Measurements from ENCODE around the gene LPIN1. TPM values are rescaled to one million over a fixed set of nuclear protein-coding genes. Genes with fewer than 3 reads are reported as not detected.

LPIN1 gene
- total and polyA plus RNA-seq, 2 of the 13 experiments (the other 11 are each of a cell fraction or from before 2014, with no cell fraction given) = 9.7 to 19.4 TPM

DNA sequence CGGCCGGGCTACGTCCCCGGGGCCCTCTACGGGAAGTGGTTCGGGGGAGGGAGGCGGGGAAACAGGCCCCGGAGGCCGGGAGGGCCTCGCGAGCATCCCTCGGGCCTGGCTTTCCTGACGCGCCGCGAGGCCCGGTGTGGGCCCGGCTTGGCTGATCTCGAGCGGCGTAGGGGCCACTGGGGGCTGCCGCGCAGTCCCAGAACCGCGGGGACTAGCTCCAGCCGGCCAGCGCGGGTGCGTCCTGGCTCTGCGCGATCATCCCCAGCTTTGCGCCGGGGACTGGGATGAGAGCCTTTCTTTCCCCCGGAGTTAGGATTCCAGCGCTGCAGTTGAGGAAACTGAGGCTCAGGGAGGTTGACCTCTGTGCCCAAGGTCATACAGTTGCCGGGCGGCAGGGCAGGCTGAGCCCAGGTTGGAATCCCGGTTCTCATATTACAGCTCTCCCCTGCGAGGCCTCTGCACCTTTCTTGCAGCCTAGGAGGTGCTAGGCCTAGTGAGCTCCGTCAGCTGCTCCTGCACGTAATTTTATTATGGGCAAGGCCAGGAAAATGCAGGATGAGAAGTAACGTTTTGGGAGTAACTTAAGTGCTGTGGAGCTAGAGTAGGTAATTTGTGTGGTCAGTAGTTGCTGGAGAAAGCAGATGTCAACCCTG, 501 bp downstream of the LPIN1 start (continued):
- no peak; the same call in 1 of the 2 replicates for TF ChIP-seq IKZF5 (CRISPR knock-in tag; IDR thresholded peaks at IDR 0.05)
- TF ChIP-seq CREBL2 (CRISPR knock-in tag; IDR thresholded peaks at IDR 0.05; ENCODE audit: borderline replicate concordance) = peak; percentile 77; the same call in 1 of the 2 replicates
- no peak for TF ChIP-seq WIZ (CRISPR knock-in tag; IDR thresholded peaks at IDR 0.05)
- TF ChIP-seq SNAPC4 (CRISPR knock-in tag; IDR thresholded peaks at IDR 0.05) = no peak
- peak; percentile 70; the same call in 1 of the 2 replicates for TF ChIP-seq KMT2A (CRISPR knock-in tag; IDR thresholded peaks at IDR 0.05)
- no peak for TF ChIP-seq ZNF720 (CRISPR knock-in tag; IDR thresholded peaks at IDR 0.05)
- TF ChIP-seq, protein P1, sequence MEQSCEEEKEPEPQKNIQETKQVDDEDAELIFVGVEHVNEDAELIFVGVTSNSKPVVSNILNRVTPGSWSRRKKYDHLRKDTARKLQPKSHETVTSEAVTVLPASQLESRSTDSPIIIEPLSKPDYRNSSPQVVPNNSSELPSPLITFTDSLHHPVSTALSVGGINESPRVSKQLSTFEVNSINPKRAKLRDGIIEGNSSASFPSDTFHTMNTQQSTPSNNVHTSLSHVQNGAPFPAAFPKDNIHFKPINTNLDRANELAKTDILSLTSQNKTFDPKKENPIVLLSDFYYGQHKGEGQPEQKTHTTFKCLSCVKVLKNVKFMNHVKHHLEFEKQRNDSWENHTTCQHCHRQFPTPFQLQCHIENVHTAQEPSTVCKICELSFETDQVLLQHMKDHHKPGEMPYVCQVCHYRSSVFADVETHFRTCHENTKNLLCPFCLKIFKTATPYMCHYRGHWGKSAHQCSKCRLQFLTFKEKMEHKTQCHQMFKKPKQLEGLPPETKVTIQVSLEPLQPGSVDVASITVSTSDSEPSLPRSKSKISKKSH (CRISPR knock-in tag; IDR thresholded peaks at IDR 0.05; ENCODE audit: borderline replicate concordance) = 0 out of 2 replicates have a peak, but pooled peaks have one; percentile 65
- TF ChIP-seq ESRRA (CRISPR knock-in tag; IDR thresholded peaks at IDR 0.05; ENCODE audit: low read depth) = peak; percentile 96
- no peak for TF ChIP-seq HOXA7 (CRISPR knock-in tag; IDR thresholded peaks at IDR 0.05)
- no peak for TF ChIP-seq ZNF382 (CRISPR knock-in tag; IDR thresholded peaks at IDR 0.05; ENCODE audit: borderline replicate concordance)
- no peak for TF ChIP-seq BORCS8-MEF2B (CRISPR knock-in tag; IDR thresholded peaks at IDR 0.05)
- TF ChIP-seq ZBTB37 (CRISPR knock-in tag; IDR thresholded peaks at IDR 0.05) = no peak
- no peak for TF ChIP-seq ZNF747 (CRISPR knock-in tag; IDR thresholded peaks at IDR 0.05; ENCODE audit: borderline replicate concordance)
- TF ChIP-seq, protein P2, sequence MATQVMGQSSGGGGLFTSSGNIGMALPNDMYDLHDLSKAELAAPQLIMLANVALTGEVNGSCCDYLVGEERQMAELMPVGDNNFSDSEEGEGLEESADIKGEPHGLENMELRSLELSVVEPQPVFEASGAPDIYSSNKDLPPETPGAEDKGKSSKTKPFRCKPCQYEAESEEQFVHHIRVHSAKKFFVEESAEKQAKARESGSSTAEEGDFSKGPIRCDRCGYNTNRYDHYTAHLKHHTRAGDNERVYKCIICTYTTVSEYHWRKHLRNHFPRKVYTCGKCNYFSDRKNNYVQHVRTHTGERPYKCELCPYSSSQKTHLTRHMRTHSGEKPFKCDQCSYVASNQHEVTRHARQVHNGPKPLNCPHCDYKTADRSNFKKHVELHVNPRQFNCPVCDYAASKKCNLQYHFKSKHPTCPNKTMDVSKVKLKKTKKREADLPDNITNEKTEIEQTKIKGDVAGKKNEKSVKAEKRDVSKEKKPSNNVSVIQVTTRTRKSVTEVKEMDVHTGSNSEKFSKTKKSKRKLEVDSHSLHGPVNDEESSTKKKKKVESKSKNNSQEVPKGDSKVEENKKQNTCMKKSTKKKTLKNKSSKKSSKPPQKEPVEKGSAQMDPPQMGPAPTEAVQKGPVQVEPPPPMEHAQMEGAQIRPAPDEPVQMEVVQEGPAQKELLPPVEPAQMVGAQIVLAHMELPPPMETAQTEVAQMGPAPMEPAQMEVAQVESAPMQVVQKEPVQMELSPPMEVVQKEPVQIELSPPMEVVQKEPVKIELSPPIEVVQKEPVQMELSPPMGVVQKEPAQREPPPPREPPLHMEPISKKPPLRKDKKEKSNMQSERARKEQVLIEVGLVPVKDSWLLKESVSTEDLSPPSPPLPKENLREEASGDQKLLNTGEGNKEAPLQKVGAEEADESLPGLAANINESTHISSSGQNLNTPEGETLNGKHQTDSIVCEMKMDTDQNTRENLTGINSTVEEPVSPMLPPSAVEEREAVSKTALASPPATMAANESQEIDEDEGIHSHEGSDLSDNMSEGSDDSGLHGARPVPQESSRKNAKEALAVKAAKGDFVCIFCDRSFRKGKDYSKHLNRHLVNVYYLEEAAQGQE (IDR thresholded peaks at IDR 0.05; ENCODE audit: borderline replicate concordance in 1 of 2, low read depth in 1 of 2, low read length in 2 of 2) = no peak
- no peak for TF ChIP-seq TBX3 (IDR thresholded peaks at IDR 0.05; ENCODE audit: borderline replicate concordance)
